HEK293 (cell line): ENCODE results near the gene MPPED1.

Experiments used
- CTCF ChIA-PET: fragments of 350-600 bp; formaldehyde crosslinking; extraction: SDS; loops from one replicate; lab custom pipeline; 2021; ENCODE audit warnings: antibody characterized with exemption; lab: Yijun Ruan, JAX
- POLR2A ChIA-PET: fragments of 300-600 bp; formaldehyde crosslinking; extraction: SDS; loops from one replicate; lab custom pipeline; 2020; ENCODE audit warnings: antibody characterized with exemption, inconsistent platforms; lab: Yijun Ruan, JAX
- H3K27ac ChIP-seq: fragments of 200-500 bp; sonication (Bioruptor generic); 2 replicates; pipeline ENCODE4 v1.5.1; 2014; ENCODE audit warnings: low read depth, low read length, control low read depth, inconsistent platforms; ENCODE audit errors: extremely low read depth
- H3K36me3 ChIP-seq, 2 experiments: fragments of 200-500 bp in 1 of 2; sonication (Bioruptor generic) in 1 of 2; 1 replicate in 1 of 2; 2 replicates in 1 of 2; pipeline ENCODE4 v1.5.1; 2014 to 2017; ENCODE audit warnings: inconsistent platforms in 2 of 2, low read length in 2 of 2; ENCODE audit not compliant: control insufficient read depth in 2 of 2, insufficient read depth in 1 of 2
- H3K4me1 ChIP-seq: fragments of 200-500 bp; sonication (Bioruptor generic); 2 replicates; pipeline ENCODE4 v1.5.1; 2014; ENCODE audit warnings: mild to moderate bottlenecking, low read length, inconsistent platforms; ENCODE audit not compliant: control insufficient read depth, insufficient read depth
- H3K4me3 ChIP-seq: 2 replicates; pipeline ENCODE4 v1.5.1; 2011; ENCODE audit warnings: low read depth, mild to moderate bottlenecking, control low read depth, low read length, moderate library complexity
- H3K9me3 ChIP-seq: fragments of 200-500 bp; sonication (Bioruptor generic); 2 replicates; pipeline ENCODE4 v1.5.1; 2014; ENCODE audit warnings: low read depth, low read length, inconsistent platforms; ENCODE audit not compliant: control insufficient read depth, insufficient read depth
- GLIS1 ChIP-seq: fragments of 450-650 bp; formaldehyde crosslinking; IDR thresholded peaks from 2 replicates; pipeline ENCODE4 v1.5.1; 2016; ENCODE audit warnings: missing biosample characterization, missing genetic modification characterization
- HOXA7 ChIP-seq: sonication (generic); formaldehyde crosslinking; IDR thresholded peaks from 2 replicates; pipeline ENCODE4 v1.8.1; 2022; ENCODE audit warnings: missing genetic modification reagents, borderline replicate concordance
- KLF10 ChIP-seq: fragments of 450-650 bp; IDR thresholded peaks from 2 replicates; pipeline ENCODE4 v1.5.1; 2018; ENCODE audit warnings: missing biosample characterization, mild to moderate bottlenecking, missing genetic modification characterization
- MYNN ChIP-seq: fragments of 450-650 bp; formaldehyde crosslinking; IDR thresholded peaks from 2 replicates; pipeline ENCODE4 v1.5.1; 2016; ENCODE audit warnings: missing biosample characterization, missing genetic modification characterization, borderline replicate concordance
- SCRT1 ChIP-seq: fragments of 450-650 bp; formaldehyde crosslinking; IDR thresholded peaks from 2 replicates; pipeline ENCODE4 v1.5.1; 2016; ENCODE audit warnings: missing biosample characterization, missing genetic modification characterization, borderline replicate concordance
- TRIM28 ChIP-seq: IDR thresholded peaks from 2 replicates; pipeline ENCODE4 v1.6.1; 2011; ENCODE audit warnings: low read length, control low read depth, borderline replicate concordance
- ZBTB17 ChIP-seq: fragments of 450-650 bp; formaldehyde crosslinking; IDR thresholded peaks from 2 replicates; pipeline ENCODE4 v1.5.1; 2016; ENCODE audit warnings: missing biosample characterization, missing genetic modification characterization
- ZBTB21 ChIP-seq: fragments of 450-650 bp; formaldehyde crosslinking; IDR thresholded peaks from 2 replicates; pipeline ENCODE4 v1.5.1; 2017; ENCODE audit warnings: missing biosample characterization, missing genetic modification characterization
- ZFP3 ChIP-seq: fragments of 450-650 bp; formaldehyde crosslinking; IDR thresholded peaks from 2 replicates; pipeline ENCODE4 v1.5.1; 2016; ENCODE audit warnings: low read depth, missing biosample characterization, missing genetic modification characterization
- ZIC2 ChIP-seq: fragments of 450-650 bp; formaldehyde crosslinking; IDR thresholded peaks from 2 replicates; pipeline ENCODE4 v1.5.1; 2016; ENCODE audit warnings: missing biosample characterization, missing genetic modification characterization
- ZNF2 ChIP-seq: fragments of 450-650 bp; formaldehyde crosslinking; IDR thresholded peaks from 2 replicates; pipeline ENCODE4 v1.5.1; 2016; ENCODE audit warnings: missing biosample characterization, missing genetic modification characterization
- ZNF266 ChIP-seq: fragments of 450-650 bp; formaldehyde crosslinking; IDR thresholded peaks from 2 replicates; pipeline ENCODE4 v1.5.1; 2016; ENCODE audit warnings: missing biosample characterization, missing genetic modification characterization, low read depth
- ZNF426 ChIP-seq: fragments of 450-650 bp; formaldehyde crosslinking; IDR thresholded peaks from 2 replicates; pipeline ENCODE4 v1.5.1; 2017; ENCODE audit warnings: missing biosample characterization, missing genetic modification characterization, mild to moderate bottlenecking, inconsistent platforms, moderate library complexity
- ZNF510 ChIP-seq: fragments of 450-650 bp; formaldehyde crosslinking; IDR thresholded peaks from 2 replicates; pipeline ENCODE4 v1.5.1; 2018; ENCODE audit warnings: mild to moderate bottlenecking, missing genetic modification characterization, missing biosample characterization; ENCODE audit not compliant: insufficient replicate concordance
- ZNF549 ChIP-seq: fragments of 450-650 bp; IDR thresholded peaks from 2 replicates; pipeline ENCODE4 v1.5.1; 2018; ENCODE audit warnings: missing biosample characterization, missing genetic modification characterization, mild to moderate bottlenecking, inconsistent platforms, moderate library complexity
- ZNF600 ChIP-seq: fragments of 450-650 bp; formaldehyde crosslinking; IDR thresholded peaks from 2 replicates; pipeline ENCODE4 v1.5.1; 2016; ENCODE audit warnings: missing biosample characterization, missing genetic modification characterization
- ZNF610 ChIP-seq: fragments of 450-650 bp; formaldehyde crosslinking; IDR thresholded peaks from 2 replicates; pipeline ENCODE4 v1.5.1; 2016; ENCODE audit warnings: missing biosample characterization, missing genetic modification characterization, borderline replicate concordance
- ZNF701 ChIP-seq: fragments of 450-650 bp; formaldehyde crosslinking; IDR thresholded peaks from 2 replicates; pipeline ENCODE4 v1.5.1; 2016; ENCODE audit warnings: missing biosample characterization, missing genetic modification characterization
- TF ChIP-seq, protein P1 (sequence below): fragments of 450-650 bp; formaldehyde crosslinking; IDR thresholded peaks from 2 replicates; pipeline ENCODE4 v1.5.1; 2017; ENCODE audit warnings: missing biosample characterization, missing genetic modification characterization
- TF ChIP-seq, protein P2 (sequence below): fragments of 450-650 bp; formaldehyde crosslinking; optimal IDR thresholded peaks from 2 replicates; pipeline ENCODE3; 2016; ENCODE audit warnings: missing biosample characterization, mild to moderate bottlenecking, missing genetic modification characterization
- TF ChIP-seq, protein P3 (sequence below): fragments of 450-650 bp; formaldehyde crosslinking; IDR thresholded peaks from 2 replicates; pipeline ENCODE4 v1.5.1; 2016; ENCODE audit warnings: missing biosample characterization, missing genetic modification characterization
- TF ChIP-seq, protein P4 (sequence below): fragments of 450-650 bp; formaldehyde crosslinking; IDR thresholded peaks from 2 replicates; pipeline ENCODE4 v1.5.1; 2016; ENCODE audit warnings: missing biosample characterization, missing genetic modification characterization

Gene MPPED1

DNA sequence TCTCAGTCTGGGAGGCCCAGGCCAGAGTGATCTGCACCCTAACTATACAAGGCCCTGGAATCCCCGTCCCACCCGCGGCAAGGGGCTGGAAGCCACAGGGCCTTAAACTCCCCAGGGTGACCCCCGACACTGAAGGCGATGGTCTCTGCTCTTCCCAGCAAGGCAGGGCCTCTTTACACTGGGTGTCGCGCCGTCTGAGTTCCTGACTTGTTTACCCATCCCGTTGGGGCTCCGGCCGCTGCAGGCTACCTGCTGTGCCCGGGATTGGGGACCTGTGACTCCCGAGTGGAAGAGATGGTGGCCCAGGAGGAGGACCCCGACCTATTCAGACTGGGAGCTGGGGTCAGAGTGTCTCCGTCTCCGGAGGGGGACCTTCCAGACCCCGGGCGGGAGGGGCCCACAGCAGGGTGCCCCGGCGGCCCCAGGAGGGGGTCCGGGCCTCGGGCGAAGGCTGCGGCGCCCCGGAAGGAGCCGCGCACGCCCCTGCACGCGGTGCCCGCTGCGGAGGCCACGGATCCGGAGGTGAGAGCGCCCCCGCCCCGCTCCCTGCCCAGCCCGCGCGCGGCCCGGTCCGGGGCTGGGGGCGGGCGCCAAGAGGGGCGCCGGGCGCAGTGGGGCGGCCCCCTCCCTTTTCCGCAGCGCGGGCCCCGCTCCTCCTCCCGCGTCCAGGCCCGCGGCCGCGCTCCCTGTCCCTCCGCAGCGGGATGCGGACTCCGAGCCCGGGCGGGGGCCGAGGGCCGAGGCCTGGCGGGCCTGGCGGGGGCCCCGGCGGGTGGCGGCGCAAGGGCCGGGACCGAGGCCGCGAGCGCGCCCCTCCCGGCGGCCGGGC lies 560 bp upstream of the MPPED1 start:
- Histone ChIP-seq H3K36me3 (no peaks in the 10 kb centered on the region), H3K4me1 (no peaks in the 10 kb centered on the region), H3K27ac (no peak overlapping the region), H3K9me3 (no peaks in the 10 kb centered on the region), H3K4me3 (no peak overlapping the region)
- ChIA-PET CTCF (interaction anchor here (0.7 to 1.6 kb wide), 2 partner anchors 180 to 583 kb away, joined by 4 to 6 read pairs; no protein-coding TSS in a partner anchor), POLR2A (no interaction called here)
- TF ChIP-seq ZNF600 (no peak), ZNF701 (tag by site-specific recombination) (no peak), ZNF426 (tag by site-specific recombination) (no peak), ZIC2 (tag by site-specific recombination) (peak; percentile 7; the same call in 1 of the 2 replicates), ZNF2 (tag by site-specific recombination) (no peak), MYNN (no peak)
- TF ChIP-seq, protein P1, sequence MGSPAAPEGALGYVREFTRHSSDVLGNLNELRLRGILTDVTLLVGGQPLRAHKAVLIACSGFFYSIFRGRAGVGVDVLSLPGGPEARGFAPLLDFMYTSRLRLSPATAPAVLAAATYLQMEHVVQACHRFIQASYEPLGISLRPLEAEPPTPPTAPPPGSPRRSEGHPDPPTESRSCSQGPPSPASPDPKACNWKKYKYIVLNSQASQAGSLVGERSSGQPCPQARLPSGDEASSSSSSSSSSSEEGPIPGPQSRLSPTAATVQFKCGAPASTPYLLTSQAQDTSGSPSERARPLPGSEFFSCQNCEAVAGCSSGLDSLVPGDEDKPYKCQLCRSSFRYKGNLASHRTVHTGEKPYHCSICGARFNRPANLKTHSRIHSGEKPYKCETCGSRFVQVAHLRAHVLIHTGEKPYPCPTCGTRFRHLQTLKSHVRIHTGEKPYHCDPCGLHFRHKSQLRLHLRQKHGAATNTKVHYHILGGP (tag by site-specific recombination), result no peak

DNA sequence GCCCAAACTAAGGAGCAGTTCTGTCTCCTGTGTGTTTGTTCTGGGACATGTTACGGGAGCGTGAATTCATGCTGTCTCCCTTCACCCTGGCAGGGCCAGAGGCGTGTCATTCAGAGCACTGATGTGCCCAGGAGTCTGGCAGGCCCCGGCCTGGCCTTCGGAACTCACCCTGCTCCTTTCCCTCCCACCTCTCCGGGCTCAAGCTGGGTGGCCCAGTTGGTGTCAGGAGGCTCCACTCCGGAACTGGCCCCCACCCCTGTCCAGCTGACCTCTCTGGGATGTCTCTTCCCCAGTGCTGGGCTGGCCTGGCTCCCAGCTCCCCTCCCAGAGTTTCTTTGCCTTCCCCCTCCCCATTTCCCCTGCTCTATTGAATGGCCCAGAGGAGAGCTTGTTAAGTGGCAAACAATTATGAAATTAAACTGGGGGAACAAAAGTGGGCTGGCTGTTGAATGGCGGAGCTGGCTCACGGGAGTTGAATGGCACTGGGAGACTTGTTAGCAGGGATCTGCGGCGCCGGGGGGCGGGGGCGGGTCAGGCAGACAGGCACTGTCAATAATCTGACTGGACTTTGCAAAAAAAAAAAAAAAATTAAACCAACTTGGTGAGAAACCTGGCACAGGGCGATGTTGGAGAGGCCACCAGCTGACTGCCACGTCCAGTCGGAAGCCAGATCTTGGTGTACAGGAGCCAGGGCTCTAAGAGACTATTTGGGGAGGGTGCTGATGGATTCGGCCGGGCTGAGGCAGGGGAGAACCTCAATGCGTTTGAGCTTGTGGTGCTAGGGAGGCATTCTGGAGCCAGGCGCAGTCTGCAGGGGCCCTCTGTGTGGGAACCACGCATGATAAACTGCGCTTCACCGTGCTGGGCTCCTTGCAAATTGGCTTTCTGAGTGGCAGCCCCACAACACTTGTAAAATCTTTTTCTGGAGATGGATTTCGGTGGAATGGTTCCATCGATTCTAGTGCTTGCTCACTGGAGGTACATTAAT lies 1.3 kb downstream of the MPPED1 start:
- H3K4me1 ChIP-seq, result no peaks in the 10 kb centered on the region
- no peak for TF ChIP-seq GLIS1 (tag by site-specific recombination)
- TF ChIP-seq ZNF266, result no peak
- no peak for TF ChIP-seq ZBTB21
- TF ChIP-seq, protein P2, sequence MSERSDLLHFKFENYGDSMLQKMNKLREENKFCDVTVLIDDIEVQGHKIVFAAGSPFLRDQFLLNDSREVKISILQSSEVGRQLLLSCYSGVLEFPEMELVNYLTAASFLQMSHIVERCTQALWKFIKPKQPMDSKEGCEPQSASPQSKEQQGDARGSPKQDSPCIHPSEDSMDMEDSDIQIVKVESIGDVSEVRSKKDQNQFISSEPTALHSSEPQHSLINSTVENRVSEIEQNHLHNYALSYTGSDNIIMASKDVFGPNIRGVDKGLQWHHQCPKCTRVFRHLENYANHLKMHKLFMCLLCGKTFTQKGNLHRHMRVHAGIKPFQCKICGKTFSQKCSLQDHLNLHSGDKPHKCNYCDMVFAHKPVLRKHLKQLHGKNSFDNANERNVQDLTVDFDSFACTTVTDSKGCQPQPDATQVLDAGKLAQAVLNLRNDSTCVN (tag by site-specific recombination), result no peak
- TF ChIP-seq ZIC2 (tag by site-specific recombination), result peak; percentile 34; the same call in 1 of the 2 replicates
- TF ChIP-seq KLF10, result no peak
- TF ChIP-seq ZBTB17 (tag by site-specific recombination), result peak; percentile 11
- TF ChIP-seq, protein P3, sequence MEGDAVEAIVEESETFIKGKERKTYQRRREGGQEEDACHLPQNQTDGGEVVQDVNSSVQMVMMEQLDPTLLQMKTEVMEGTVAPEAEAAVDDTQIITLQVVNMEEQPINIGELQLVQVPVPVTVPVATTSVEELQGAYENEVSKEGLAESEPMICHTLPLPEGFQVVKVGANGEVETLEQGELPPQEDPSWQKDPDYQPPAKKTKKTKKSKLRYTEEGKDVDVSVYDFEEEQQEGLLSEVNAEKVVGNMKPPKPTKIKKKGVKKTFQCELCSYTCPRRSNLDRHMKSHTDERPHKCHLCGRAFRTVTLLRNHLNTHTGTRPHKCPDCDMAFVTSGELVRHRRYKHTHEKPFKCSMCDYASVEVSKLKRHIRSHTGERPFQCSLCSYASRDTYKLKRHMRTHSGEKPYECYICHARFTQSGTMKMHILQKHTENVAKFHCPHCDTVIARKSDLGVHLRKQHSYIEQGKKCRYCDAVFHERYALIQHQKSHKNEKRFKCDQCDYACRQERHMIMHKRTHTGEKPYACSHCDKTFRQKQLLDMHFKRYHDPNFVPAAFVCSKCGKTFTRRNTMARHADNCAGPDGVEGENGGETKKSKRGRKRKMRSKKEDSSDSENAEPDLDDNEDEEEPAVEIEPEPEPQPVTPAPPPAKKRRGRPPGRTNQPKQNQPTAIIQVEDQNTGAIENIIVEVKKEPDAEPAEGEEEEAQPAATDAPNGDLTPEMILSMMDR (tag by site-specific recombination), result no peak
- TF ChIP-seq SCRT1 (tag by site-specific recombination), result no peak
- TF ChIP-seq, all 188 proteins: peak for 2
- POLR2A ChIA-PET, result no interaction called here
- H3K4me3 ChIP-seq, result no peak overlapping the region
- CTCF ChIA-PET, result no interaction called here
- no peaks in the 10 kb centered on the region for H3K9me3 ChIP-seq
- H3K36me3 ChIP-seq, result no peaks in the 10 kb centered on the region
- no peak overlapping the region for H3K27ac ChIP-seq

DNA sequence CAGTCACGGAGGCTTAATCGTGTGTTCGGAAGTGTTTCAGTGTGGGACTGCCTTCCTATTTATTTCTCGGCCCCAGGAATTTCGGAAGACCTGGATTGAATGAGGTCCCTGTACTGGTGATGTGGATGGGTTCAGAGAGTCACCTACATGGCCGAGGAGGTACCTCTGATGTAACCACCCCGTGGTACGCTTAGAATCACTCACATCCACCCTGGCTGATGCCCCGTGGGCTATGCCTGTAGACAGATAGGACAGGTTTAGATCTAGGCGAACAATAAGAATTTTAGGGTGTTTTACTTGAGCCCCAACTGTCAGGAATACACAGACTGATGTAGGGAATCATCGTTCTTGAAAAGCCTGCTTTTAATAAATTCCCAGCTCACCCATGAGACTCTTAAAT lies 2.0 kb downstream of the MPPED1 start:
- CTCF ChIA-PET, result no interaction called here
- TF ChIP-seq ZNF549 (tag by site-specific recombination) (no peak), ZNF610 (tag by site-specific recombination) (no peak), TRIM28 (no peak), ZNF701 (tag by site-specific recombination) (no peak), HOXA7 (CRISPR knock-in tag) (no peak), ZFP3 (tag by site-specific recombination) (no peak), ZNF510 (tag by site-specific recombination) (no peak), GLIS1 (tag by site-specific recombination) (no peak)
- TF ChIP-seq, protein P4, sequence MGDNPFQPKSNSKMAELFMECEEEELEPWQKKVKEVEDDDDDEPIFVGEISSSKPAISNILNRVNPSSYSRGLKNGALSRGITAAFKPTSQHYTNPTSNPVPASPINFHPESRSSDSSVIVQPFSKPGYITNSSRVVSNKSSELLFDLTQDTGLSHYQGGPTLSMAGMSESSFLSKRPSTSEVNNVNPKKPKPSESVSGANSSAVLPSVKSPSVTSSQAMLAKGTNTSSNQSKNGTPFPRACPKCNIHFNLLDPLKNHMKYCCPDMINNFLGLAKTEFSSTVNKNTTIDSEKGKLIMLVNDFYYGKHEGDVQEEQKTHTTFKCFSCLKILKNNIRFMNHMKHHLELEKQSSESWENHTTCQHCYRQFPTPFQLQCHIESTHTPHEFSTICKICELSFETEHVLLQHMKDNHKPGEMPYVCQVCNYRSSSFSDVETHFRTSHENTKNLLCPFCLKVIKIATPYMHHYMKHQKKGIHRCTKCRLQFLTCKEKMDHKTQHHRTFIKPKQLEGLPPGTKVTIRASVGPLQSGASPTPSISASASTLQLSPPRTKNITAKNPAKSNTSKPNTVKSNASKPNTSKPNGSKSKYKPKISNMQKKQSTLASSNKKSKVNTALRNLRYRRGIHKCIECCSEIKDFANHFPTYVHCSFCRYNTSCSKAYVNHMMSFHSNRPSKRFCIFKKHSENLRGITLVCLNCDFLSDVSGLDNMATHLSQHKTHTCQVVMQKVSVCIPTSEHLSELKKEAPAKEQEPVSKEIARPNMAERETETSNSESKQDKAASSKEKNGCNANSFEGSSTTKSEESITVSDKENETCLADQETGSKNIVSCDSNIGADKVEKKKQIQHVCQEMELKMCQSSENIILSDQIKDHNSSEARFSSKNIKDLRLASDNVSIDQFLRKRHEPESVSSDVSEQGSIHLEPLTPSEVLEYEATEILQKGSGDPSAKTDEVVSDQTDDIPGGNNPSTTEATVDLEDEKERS (tag by site-specific recombination), result no peak

More for the DNA sequence above, 2.0 kb downstream of the MPPED1 start:
- POLR2A ChIA-PET, result no interaction called here
- no peak overlapping the region for H3K27ac ChIP-seq
- H3K4me1 ChIP-seq, result no peaks in the 10 kb centered on the region
- no peak overlapping the region for H3K4me3 ChIP-seq
- no peaks in the 10 kb centered on the region for H3K36me3 ChIP-seq
- no peaks in the 10 kb centered on the region for H3K9me3 ChIP-seq
